HUES64 (cell line): ENCODE measurements around the gene HAX1. TPM values are rescaled to one million over a fixed set of nuclear protein-coding genes. Genes with fewer than 3 reads are reported as not detected.
"Not testable (repeated sequence)": the region's sequence is repeated elsewhere in the genome, so short reads cannot be mapped to it uniquely, and the experiment has no call there.

Experiments used
- H3K27ac ChIP-seq: 2 replicates; pipeline ENCODE4 v1.7.0; 2013; ENCODE audit warnings: low read depth, low read length, inconsistent platforms
- H3K27me3 ChIP-seq: 2 replicates; pipeline ENCODE4 v1.6.1; 2013; ENCODE audit warnings: mild to moderate bottlenecking, low read length; ENCODE audit not compliant: insufficient read depth
- H3K36me3 ChIP-seq: 2 replicates; pipeline ENCODE4 v1.6.1; 2013; ENCODE audit warnings: mild to moderate bottlenecking, low read length; ENCODE audit not compliant: insufficient read depth
- H3K4me1 ChIP-seq: 2 replicates; pipeline ENCODE4 v1.6.1; 2013; ENCODE audit warnings: mild to moderate bottlenecking, low read length, moderate library complexity; ENCODE audit not compliant: insufficient read depth
- H3K4me3 ChIP-seq: 2 replicates; pipeline ENCODE4 v1.5.1; 2013; ENCODE audit warnings: mild to moderate bottlenecking, low read length, moderate library complexity
- H3K9ac ChIP-seq: 2 replicates; pipeline ENCODE4 v1.6.1; 2013; ENCODE audit warnings: mild to moderate bottlenecking, low read depth, low read length
- H3K9me3 ChIP-seq: 2 replicates; pipeline ENCODE4 v1.6.1; 2013; ENCODE audit warnings: low read depth, low read length; ENCODE audit not compliant: insufficient read depth
- WGBS: fragments of 150-250, 120-280 bp; methylation state at CpG from one replicate; pipeline ENCODE4 v1.1.7; 2013; ENCODE audit warnings: missing lambda C conversion rate; 5-methylcytosine and 5-hydroxymethylcytosine counted together
- polyA plus RNA-seq, 2 experiments: library from polyadenylated mRNA; stranded (reverse); fragments of 50-300 nt; gene quantifications; one replicate each; pipeline ENCODE4 v1.2.3, GENCODE V29; 2013

Gene HAX1
- polyA plus RNA-seq (2013, experiment 1 of 2), result 56.3 TPM
- 64.3 TPM for polyA plus RNA-seq (2013, experiment 2 of 2)

GRCh38 chr1:154272217-154272998 is at the start of gene HAX1:
HAX1 (plus strand) TSS chr1:154272629; CDS start chr1:154272724, 95 bp downstream.
- H3K9me3 ChIP-seq, result no peaks in the 10 kb centered on the region
- peaks cover 4% of the 10 kb centered on the region; the same call in 1 of the 2 replicates for H3K4me1 ChIP-seq
- peak within 1 kb of the TSS; percentile 79 for H3K4me3 ChIP-seq
- H3K27me3 ChIP-seq, result no peaks in the 10 kb centered on the region
- peak within 1 kb of the TSS; percentile 88 for H3K27ac ChIP-seq
- WGBS, result under 1% methylated on average over 45 of the region's 47 CpGs
- H3K36me3 ChIP-seq, result peaks cover 52% of the 10 kb centered on the region
- H3K9ac ChIP-seq, result peak within 1 kb of the TSS; percentile 84

GRCh38 chr1:154222918-154223317 is 49.5 kb upstream of the HAX1 start:
- Histone ChIP-seq H3K4me1 (peaks cover 29% of the 10 kb centered on the region), H3K36me3 (peaks cover 58% of the 10 kb centered on the region), H3K9me3 (no peaks in the 10 kb centered on the region), H3K27me3 (no peaks in the 10 kb centered on the region), H3K4me3 (peak overlapping the region; percentile 91), H3K27ac (no peak overlapping the region), H3K9ac (no peak overlapping the region)
- WGBS, result 86% methylated on average over 1 of the region's 1 CpG

- WGBS, result 100% methylated on average over 1 of the region's 2 CpGs
- Histone ChIP-seq H3K9ac (peak overlapping the region; percentile 21; the same call in 1 of the 2 replicates), H3K27me3 (no peaks in the 10 kb centered on the region), H3K9me3 (no peaks in the 10 kb centered on the region), H3K4me1 (peaks cover 23% of the 10 kb centered on the region), H3K36me3 (peaks cover 57% of the 10 kb centered on the region), H3K27ac (no peak overlapping the region), H3K4me3 (peak overlapping the region; percentile 91)
These were observed 48.8 kb upstream of the HAX1 start for GRCh38 chr1:154223621-154224020.

GRCh38 chr1:154225370-154225769 is 47.1 kb upstream of the HAX1 start:
- no peak overlapping the region for H3K9ac ChIP-seq
- no peak overlapping the region for H3K27ac ChIP-seq
- H3K4me3 ChIP-seq, result no peak overlapping the region
- no peaks in the 10 kb centered on the region for H3K27me3 ChIP-seq
- peaks cover 16% of the 10 kb centered on the region for H3K4me1 ChIP-seq
- no peaks in the 10 kb centered on the region for H3K9me3 ChIP-seq
- 94% methylated on average over 2 of the region's 2 CpGs for WGBS
- peaks cover 66% of the 10 kb centered on the region for H3K36me3 ChIP-seq

- not testable (repeated sequence) for H3K9me3 ChIP-seq, H3K4me1 ChIP-seq, H3K9ac ChIP-seq, H3K27ac ChIP-seq, H3K4me3 ChIP-seq, H3K27me3 ChIP-seq
- WGBS, result 97% methylated on average over 2 of the region's 3 CpGs
- H3K36me3 ChIP-seq, result peaks cover 93% of the 10 kb centered on the region
These were observed 41.3 kb upstream of the HAX1 start for GRCh38 chr1:154231112-154231511.

- H3K36me3 ChIP-seq, result peaks cover 94% of the 10 kb centered on the region
- not testable (repeated sequence) for H3K9ac ChIP-seq, H3K4me3 ChIP-seq, H3K4me1 ChIP-seq, H3K27me3 ChIP-seq, H3K27ac ChIP-seq, H3K9me3 ChIP-seq
- 97% methylated on average over 12 of the region's 12 CpGs for WGBS
These were observed 39.3 kb upstream of the HAX1 start for GRCh38 chr1:154233127-154233526.

GRCh38 chr1:154236855-154237254 is 35.6 kb upstream of the HAX1 start:
- 96% methylated on average over 4 of the region's 4 CpGs for WGBS
- H3K9ac ChIP-seq, result no peak overlapping the region
- peaks cover 92% of the 10 kb centered on the region for H3K36me3 ChIP-seq
- H3K9me3 ChIP-seq, result no peaks in the 10 kb centered on the region
- H3K27me3 ChIP-seq, result no peaks in the 10 kb centered on the region
- no peaks in the 10 kb centered on the region for H3K4me1 ChIP-seq
- no peak overlapping the region for H3K27ac ChIP-seq
- H3K4me3 ChIP-seq, result no peak overlapping the region

- H3K9ac ChIP-seq, result no peak overlapping the region
- peaks cover 92% of the 10 kb centered on the region for H3K36me3 ChIP-seq
- no peaks in the 10 kb centered on the region for H3K27me3 ChIP-seq
- no peak overlapping the region for H3K4me3 ChIP-seq
- H3K27ac ChIP-seq, result no peak overlapping the region
- WGBS, result 93% methylated on average over 2 of the region's 2 CpGs
- H3K4me1 ChIP-seq, result no peaks in the 10 kb centered on the region
- no peaks in the 10 kb centered on the region for H3K9me3 ChIP-seq
These were observed 35.0 kb upstream of the HAX1 start for GRCh38 chr1:154237435-154237834.

- 94% methylated on average over 6 of the region's 6 CpGs for WGBS
These were observed 34.4 kb upstream of the HAX1 start for GRCh38 chr1:154237880-154238506.

GRCh38 chr1:154239491-154239890 is 32.9 kb upstream of the HAX1 start:
- no peak overlapping the region for H3K9ac ChIP-seq
- over 99% methylated on average over 3 of the region's 3 CpGs for WGBS
- no peak overlapping the region for H3K4me3 ChIP-seq
- no peaks in the 10 kb centered on the region for H3K4me1 ChIP-seq
- no peaks in the 10 kb centered on the region for H3K9me3 ChIP-seq
- peaks cover 97% of the 10 kb centered on the region for H3K36me3 ChIP-seq
- H3K27ac ChIP-seq, result no peak overlapping the region
- no peaks in the 10 kb centered on the region for H3K27me3 ChIP-seq

More at GRCh38 chr1:154237880-154238506, 34.4 kb upstream of the HAX1 start:
- Histone ChIP-seq H3K27ac (no peak overlapping the region), H3K27me3 (no peaks in the 10 kb centered on the region), H3K9me3 (no peaks in the 10 kb centered on the region), H3K4me3 (no peak overlapping the region), H3K36me3 (peaks cover 92% of the 10 kb centered on the region), H3K9ac (no peak overlapping the region), H3K4me1 (no peaks in the 10 kb centered on the region)

GRCh38 chr1:154240294-154240833 is 32.1 kb upstream of the HAX1 start:
- no peaks in the 10 kb centered on the region for H3K9me3 ChIP-seq
- WGBS, result 95% methylated on average over 3 of the region's 3 CpGs
- no peaks in the 10 kb centered on the region for H3K27me3 ChIP-seq
- no peak overlapping the region for H3K4me3 ChIP-seq
- no peaks in the 10 kb centered on the region for H3K4me1 ChIP-seq
- H3K27ac ChIP-seq, result no peak overlapping the region
- H3K36me3 ChIP-seq, result peaks cover 97% of the 10 kb centered on the region
- no peak overlapping the region for H3K9ac ChIP-seq
